Stimulated activated naive CD4-positive, alpha-beta T cell treated with Interleukin-2 at 50 U/mL for 16 hours (primary cell): Measurements from ENCODE around the gene RFTN1.

Experiments used
- DNase-seq: peaks from one replicate; lab custom pipeline; 2025; lab: John Stamatoyannopoulos, UW

Gene RFTN1

DNA sequence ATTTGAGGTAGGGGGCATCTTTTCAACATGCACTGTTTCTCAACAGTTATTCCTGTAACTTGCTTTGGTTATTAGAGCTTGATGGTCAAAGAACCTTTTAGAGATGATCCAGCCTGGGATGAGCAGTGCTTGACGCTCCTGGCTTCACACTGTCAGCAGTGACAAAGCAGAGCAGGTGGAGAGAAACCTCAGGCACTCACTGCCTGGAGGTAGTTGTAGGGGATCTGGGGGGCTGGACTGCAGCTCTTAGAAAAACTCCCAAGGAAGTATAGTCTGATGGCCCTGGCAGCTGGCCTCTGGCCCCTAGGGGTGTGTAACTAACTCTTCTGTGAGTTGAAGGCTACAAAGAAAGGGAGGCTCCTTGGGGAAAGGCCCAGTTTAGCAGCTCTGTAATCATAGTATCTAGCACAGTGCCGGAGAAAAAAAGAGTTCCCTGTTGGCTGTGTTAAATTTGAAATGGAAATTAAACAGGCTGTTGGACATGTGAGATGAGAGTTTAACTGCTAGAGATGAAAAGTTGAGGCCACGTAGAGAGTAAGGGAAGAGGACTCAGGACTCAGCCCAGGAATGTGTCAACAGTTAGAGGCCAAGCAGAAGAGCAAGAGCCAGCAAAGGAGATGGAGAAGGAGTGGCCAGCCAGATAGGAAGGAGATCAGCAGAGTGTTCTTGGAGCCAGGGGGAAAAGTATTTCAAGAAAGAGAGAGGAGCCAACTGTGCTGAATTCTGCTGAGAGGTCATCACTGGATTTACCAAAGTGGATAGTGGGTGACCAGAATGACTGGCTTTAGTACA lies 234.3 kb downstream of the RFTN1 start:
- DNase-seq, result no peak

DNA sequence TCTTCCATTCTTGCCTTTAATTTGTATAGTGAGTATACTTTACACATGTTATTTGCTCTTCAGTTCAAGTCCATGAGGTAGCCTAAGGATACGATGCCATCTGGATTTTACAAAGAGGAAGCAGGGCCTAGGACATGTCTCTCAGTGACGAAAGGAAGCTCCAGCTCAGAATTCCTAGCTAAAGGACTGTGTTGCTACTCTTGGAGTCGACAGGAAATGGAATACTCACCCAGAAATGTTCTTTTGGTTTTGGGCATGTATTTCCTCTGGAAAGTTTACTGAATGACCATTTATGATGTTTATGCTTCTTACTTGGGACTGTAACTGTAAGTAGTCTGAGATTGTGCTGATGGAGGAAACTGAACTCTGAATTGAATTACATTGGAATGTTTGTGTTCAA lies 236.0 kb downstream of the RFTN1 start:
- no peak for DNase-seq

- no peak for DNase-seq
Measured at GRCh38 chr3:16273867-16274266, 239.6 kb downstream of the RFTN1 start.

DNA sequence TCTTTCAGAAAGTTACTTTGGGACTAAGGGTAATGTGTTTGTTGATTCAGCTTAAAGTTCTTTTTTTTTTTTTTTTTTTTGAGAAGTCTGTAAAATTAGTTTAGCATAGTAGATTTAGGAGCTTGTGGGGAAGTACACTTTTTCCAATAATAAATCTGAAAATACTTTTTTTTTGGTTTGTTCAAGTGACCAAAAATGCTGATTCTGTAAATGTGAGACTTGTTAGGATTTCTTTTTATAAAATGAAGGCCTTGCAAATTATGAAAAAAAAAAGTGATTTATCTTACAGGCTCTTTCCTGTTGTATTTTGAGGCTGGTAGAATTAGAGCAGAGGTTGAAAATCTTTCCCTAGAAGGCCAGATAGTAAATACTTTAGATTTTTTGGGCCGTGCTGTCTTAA lies 240.9 kb downstream of the RFTN1 start:
- DNase-seq, result no peak

- DNase-seq, result no peak
Measured at GRCh38 chr3:16270855-16271254, 242.6 kb downstream of the RFTN1 start.

- DNase-seq, result no peak
Measured at GRCh38 chr3:16266714-16267113, 246.8 kb downstream of the RFTN1 start.
